ENCODE measurements around the gene WNT5A.

WNT5A gene

GRCh38 chr3:55471522-55472280 is 15.4 kb downstream of the WNT5A start:
- ChIA-PET CTCF (no interaction called here), POLR2A (no interaction called here)
- Histone ChIP-seq H3K36me3 (ENCODE audit: control insufficient read depth in 2 of 2, insufficient read depth in 1 of 2, low read length in 2 of 2) (peaks cover 0 to 68% of the 10 kb centered on the region in 2 experiments; a peak in 1 of 3 replicates), H3K9me3 (ENCODE audit: control insufficient read depth, insufficient read depth, low read depth, low read length) (no peaks in the 10 kb centered on the region), H3K4me3 (ENCODE audit: low read depth, low read length) (no peak overlapping the region), H3K27ac (ENCODE audit: extremely low read depth, low read depth, low read length) (no peak overlapping the region), H3K4me1 (ENCODE audit: control insufficient read depth, insufficient read depth, low read length) (no peaks in the 10 kb centered on the region)
- TF ChIP-seq ZBTB10 (tag by site-specific recombination; IDR thresholded peaks at IDR 0.05) (no peak), ZBTB1 (tag by site-specific recombination; IDR thresholded peaks at IDR 0.05) (no peak)

DNA sequence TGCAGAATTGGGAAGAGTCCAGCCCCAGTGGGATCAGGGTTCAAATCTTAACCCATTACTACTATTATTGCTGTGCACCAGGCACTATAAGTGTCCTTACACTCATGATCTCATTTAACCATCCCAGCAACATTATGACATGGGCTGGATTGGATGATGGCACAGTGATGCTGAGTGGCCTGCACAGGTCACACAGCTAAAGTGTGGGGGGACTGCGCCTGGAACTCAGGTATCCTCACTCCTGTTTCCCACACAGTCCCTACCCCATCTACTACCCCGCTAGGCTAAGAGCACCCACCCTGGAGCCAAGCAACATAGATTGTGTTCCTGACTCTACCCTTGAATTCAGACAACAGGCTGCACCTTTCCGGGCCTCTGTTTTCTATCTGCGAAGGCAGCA is 16.0 kb downstream of the WNT5A start:
- no peaks in the 10 kb centered on the region for H3K4me1 ChIP-seq (ENCODE audit: control insufficient read depth, insufficient read depth, low read length)
- no peak overlapping the region for H3K4me3 ChIP-seq (ENCODE audit: low read depth, low read length)
- ChIA-PET CTCF (no interaction called here), POLR2A (no interaction called here)
- peaks cover 0 to 62% of the 10 kb centered on the region in 2 experiments; a peak in 1 of 3 replicates for H3K36me3 ChIP-seq (ENCODE audit: control insufficient read depth in 2 of 2, insufficient read depth in 1 of 2, low read length in 2 of 2)
- H3K27ac ChIP-seq (ENCODE audit: extremely low read depth, low read depth, low read length): no peak overlapping the region
- TF ChIP-seq, protein P1, sequence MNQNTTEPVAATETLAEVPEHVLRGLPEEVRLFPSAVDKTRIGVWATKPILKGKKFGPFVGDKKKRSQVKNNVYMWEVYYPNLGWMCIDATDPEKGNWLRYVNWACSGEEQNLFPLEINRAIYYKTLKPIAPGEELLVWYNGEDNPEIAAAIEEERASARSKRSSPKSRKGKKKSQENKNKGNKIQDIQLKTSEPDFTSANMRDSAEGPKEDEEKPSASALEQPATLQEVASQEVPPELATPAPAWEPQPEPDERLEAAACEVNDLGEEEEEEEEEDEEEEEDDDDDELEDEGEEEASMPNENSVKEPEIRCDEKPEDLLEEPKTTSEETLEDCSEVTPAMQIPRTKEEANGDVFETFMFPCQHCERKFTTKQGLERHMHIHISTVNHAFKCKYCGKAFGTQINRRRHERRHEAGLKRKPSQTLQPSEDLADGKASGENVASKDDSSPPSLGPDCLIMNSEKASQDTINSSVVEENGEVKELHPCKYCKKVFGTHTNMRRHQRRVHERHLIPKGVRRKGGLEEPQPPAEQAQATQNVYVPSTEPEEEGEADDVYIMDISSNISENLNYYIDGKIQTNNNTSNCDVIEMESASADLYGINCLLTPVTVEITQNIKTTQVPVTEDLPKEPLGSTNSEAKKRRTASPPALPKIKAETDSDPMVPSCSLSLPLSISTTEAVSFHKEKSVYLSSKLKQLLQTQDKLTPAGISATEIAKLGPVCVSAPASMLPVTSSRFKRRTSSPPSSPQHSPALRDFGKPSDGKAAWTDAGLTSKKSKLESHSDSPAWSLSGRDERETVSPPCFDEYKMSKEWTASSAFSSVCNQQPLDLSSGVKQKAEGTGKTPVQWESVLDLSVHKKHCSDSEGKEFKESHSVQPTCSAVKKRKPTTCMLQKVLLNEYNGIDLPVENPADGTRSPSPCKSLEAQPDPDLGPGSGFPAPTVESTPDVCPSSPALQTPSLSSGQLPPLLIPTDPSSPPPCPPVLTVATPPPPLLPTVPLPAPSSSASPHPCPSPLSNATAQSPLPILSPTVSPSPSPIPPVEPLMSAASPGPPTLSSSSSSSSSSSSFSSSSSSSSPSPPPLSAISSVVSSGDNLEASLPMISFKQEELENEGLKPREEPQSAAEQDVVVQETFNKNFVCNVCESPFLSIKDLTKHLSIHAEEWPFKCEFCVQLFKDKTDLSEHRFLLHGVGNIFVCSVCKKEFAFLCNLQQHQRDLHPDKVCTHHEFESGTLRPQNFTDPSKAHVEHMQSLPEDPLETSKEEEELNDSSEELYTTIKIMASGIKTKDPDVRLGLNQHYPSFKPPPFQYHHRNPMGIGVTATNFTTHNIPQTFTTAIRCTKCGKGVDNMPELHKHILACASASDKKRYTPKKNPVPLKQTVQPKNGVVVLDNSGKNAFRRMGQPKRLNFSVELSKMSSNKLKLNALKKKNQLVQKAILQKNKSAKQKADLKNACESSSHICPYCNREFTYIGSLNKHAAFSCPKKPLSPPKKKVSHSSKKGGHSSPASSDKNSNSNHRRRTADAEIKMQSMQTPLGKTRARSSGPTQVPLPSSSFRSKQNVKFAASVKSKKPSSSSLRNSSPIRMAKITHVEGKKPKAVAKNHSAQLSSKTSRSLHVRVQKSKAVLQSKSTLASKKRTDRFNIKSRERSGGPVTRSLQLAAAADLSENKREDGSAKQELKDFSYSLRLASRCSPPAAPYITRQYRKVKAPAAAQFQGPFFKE (tag by site-specific recombination; IDR thresholded peaks at IDR 0.05; ENCODE audit: borderline replicate concordance): no peak
- no peak for TF ChIP-seq ZNF747 (tag by site-specific recombination; IDR thresholded peaks at IDR 0.05)
- no peaks in the 10 kb centered on the region for H3K9me3 ChIP-seq (ENCODE audit: control insufficient read depth, insufficient read depth, low read depth, low read length)

- ChIA-PET POLR2A (no interaction called here), CTCF (no interaction called here)
- Histone ChIP-seq H3K4me3 (ENCODE audit: low read depth, low read length) (no peak overlapping the region), H3K27ac (ENCODE audit: extremely low read depth, low read depth, low read length) (no peak overlapping the region), H3K4me1 (ENCODE audit: control insufficient read depth, insufficient read depth, low read length) (no peaks in the 10 kb centered on the region), H3K9me3 (ENCODE audit: control insufficient read depth, insufficient read depth, low read depth, low read length) (no peaks in the 10 kb centered on the region), H3K36me3 (ENCODE audit: control insufficient read depth in 2 of 2, insufficient read depth in 1 of 2, low read length in 2 of 2) (peaks cover 0 to 53% of the 10 kb centered on the region in 2 experiments; a peak in 1 of 3 replicates)
- TF ChIP-seq ZNF76 (tag by site-specific recombination; IDR thresholded peaks at IDR 0.05; ENCODE audit: borderline replicate concordance, low read depth) (no peak), KLF1 (tag by site-specific recombination; IDR thresholded peaks at IDR 0.05) (no peak), ZBTB20 (tag by site-specific recombination; IDR thresholded peaks at IDR 0.05) (no peak), ZNF530 (tag by site-specific recombination; IDR thresholded peaks at IDR 0.05; ENCODE audit: low read depth) (no peak), ZNF658 (tag by site-specific recombination; IDR thresholded peaks at IDR 0.05) (no peak), ZNF169 (tag by site-specific recombination; IDR thresholded peaks at IDR 0.05) (no peak), ZBTB49 (tag by site-specific recombination; IDR thresholded peaks at IDR 0.05; ENCODE audit: low read depth) (no peak), ZNF501 (tag by site-specific recombination; IDR thresholded peaks at IDR 0.05) (no peak), ZNF600 (tag by site-specific recombination; IDR thresholded peaks at IDR 0.05) (no peak)
Observed at GRCh38 chr3:55469957-55470526, 17.1 kb downstream of the WNT5A start.

All from HEK293 (cell line).